GM20000 (cell line): ENCODE measurements around the gene RHOC.

ENCODE experiments used
- DNase-seq: peaks from one replicate; pipeline ENCODE4 v3.0.0; 2012; ENCODE audit warnings: low spot score
- CTCF ChIP-seq: IDR thresholded peaks from 2 replicates; pipeline ENCODE4 v1.5.1; 2012; ENCODE audit warnings: mild to moderate bottlenecking, control low read depth; ENCODE audit errors: extremely low read depth, missing control alignments

RHOC gene

GRCh38 chr1:112720800-112721199 lies 13.9 kb upstream of the RHOC start:
- TF ChIP-seq CTCF: no peak
- DNase-seq: no peak

GRCh38 chr1:112719706-112720105 lies 12.8 kb upstream of the RHOC start:
- DNase-seq: no peak
- no peak for TF ChIP-seq CTCF

GRCh38 chr1:112718691-112719418 lies 11.9 kb upstream of the RHOC start:
- peak; percentile 87 for DNase-seq

GRCh38 chr1:112717263-112717873 lies 10.4 kb upstream of the RHOC start:
- DNase-seq: peak; percentile 38

More at GRCh38 chr1:112718691-112719418, 11.9 kb upstream of the RHOC start:
- TF ChIP-seq CTCF: peak; percentile 84

GRCh38 chr1:112716133-112716720 lies 9.3 kb upstream of the RHOC start:
- TF ChIP-seq CTCF: peak; percentile 92
- DNase-seq: peak; percentile 85

More at GRCh38 chr1:112717263-112717873, 10.4 kb upstream of the RHOC start:
- no peak for TF ChIP-seq CTCF

- TF ChIP-seq CTCF: no peak
- DNase-seq: peak; percentile 99
Observed at GRCh38 chr1:112715264-112716053, 8.5 kb upstream of the RHOC start, which contains the start of gene PPM1J. Gene PPM1J, minus strand, starts transcription at chr1:112715332. Its CDS starts 31 bp downstream, at chr1:112715301.
